Measurements from ENCODE around the gene CACNA1A. TPM values are rescaled to one million over a fixed set of nuclear protein-coding genes. Genes with fewer than 3 reads are reported as not detected.

Gene CACNA1A
- total and polyA plus RNA-seq, 2 of the 13 experiments (the other 11 are each of a cell fraction or from before 2014, with no cell fraction given): not detected

- TF ChIP-seq, protein P1, sequence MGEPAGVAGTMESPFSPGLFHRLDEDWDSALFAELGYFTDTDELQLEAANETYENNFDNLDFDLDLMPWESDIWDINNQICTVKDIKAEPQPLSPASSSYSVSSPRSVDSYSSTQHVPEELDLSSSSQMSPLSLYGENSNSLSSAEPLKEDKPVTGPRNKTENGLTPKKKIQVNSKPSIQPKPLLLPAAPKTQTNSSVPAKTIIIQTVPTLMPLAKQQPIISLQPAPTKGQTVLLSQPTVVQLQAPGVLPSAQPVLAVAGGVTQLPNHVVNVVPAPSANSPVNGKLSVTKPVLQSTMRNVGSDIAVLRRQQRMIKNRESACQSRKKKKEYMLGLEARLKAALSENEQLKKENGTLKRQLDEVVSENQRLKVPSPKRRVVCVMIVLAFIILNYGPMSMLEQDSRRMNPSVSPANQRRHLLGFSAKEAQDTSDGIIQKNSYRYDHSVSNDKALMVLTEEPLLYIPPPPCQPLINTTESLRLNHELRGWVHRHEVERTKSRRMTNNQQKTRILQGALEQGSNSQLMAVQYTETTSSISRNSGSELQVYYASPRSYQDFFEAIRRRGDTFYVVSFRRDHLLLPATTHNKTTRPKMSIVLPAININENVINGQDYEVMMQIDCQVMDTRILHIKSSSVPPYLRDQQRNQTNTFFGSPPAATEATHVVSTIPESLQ (CRISPR knock-in tag; conservative IDR thresholded peaks at IDR 0.05): no peak
- TF ChIP-seq FOSL2 (CRISPR knock-in tag; IDR thresholded peaks at IDR 0.05): peak; percentile 60
- no peak for TF ChIP-seq ZNF30 (CRISPR knock-in tag; IDR thresholded peaks at IDR 0.05)
- TF ChIP-seq ZBTB4 (CRISPR knock-in tag; IDR thresholded peaks at IDR 0.05; ENCODE audit: borderline replicate concordance): no peak
- TF ChIP-seq, protein P2, sequence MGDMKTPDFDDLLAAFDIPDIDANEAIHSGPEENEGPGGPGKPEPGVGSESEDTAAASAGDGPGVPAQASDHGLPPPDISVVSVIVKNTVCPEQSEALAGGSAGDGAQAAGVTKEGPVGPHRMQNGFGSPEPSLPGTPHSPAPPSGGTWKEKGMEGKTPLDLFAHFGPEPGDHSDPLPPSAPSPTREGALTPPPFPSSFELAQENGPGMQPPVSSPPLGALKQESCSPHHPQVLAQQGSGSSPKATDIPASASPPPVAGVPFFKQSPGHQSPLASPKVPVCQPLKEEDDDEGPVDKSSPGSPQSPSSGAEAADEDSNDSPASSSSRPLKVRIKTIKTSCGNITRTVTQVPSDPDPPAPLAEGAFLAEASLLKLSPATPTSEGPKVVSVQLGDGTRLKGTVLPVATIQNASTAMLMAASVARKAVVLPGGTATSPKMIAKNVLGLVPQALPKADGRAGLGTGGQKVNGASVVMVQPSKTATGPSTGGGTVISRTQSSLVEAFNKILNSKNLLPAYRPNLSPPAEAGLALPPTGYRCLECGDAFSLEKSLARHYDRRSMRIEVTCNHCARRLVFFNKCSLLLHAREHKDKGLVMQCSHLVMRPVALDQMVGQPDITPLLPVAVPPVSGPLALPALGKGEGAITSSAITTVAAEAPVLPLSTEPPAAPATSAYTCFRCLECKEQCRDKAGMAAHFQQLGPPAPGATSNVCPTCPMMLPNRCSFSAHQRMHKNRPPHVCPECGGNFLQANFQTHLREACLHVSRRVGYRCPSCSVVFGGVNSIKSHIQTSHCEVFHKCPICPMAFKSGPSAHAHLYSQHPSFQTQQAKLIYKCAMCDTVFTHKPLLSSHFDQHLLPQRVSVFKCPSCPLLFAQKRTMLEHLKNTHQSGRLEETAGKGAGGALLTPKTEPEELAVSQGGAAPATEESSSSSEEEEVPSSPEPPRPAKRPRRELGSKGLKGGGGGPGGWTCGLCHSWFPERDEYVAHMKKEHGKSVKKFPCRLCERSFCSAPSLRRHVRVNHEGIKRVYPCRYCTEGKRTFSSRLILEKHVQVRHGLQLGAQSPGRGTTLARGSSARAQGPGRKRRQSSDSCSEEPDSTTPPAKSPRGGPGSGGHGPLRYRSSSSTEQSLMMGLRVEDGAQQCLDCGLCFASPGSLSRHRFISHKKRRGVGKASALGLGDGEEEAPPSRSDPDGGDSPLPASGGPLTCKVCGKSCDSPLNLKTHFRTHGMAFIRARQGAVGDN (CRISPR knock-in tag; IDR thresholded peaks at IDR 0.05): peak; percentile 46
- TF ChIP-seq SAP130 (CRISPR knock-in tag; IDR thresholded peaks at IDR 0.05; ENCODE audit: low read depth): 0 out of 2 replicates have a peak, but pooled peaks have one; percentile 25
- no peak for TF ChIP-seq KAT2B (IDR thresholded peaks at IDR 0.05; ENCODE audit: borderline replicate concordance, low read depth, low read length)
- no peak for TF ChIP-seq NAIF1 (CRISPR knock-in tag; IDR thresholded peaks at IDR 0.05; ENCODE audit: borderline replicate concordance)
Measured at GRCh38 chr19:13169769-13170168, 336.5 kb downstream of the CACNA1A start (continued).

Data from HepG2 (cell line).